Mononuclear cell (primary cell): ENCODE measurements around the gene RGMA. TPM values are rescaled to one million over a fixed set of nuclear protein-coding genes. Genes with fewer than 3 reads are reported as not detected.

Experiments
- H3K27me3 ChIP-seq: 2 replicates; pipeline ENCODE4 v1.6.0; 2011; ENCODE audit warnings: low read length, control low read depth; ENCODE audit not compliant: insufficient read depth
- H3K4me1 ChIP-seq: 2 replicates; pipeline ENCODE4 v1.5.1; 2011; ENCODE audit warnings: mild to moderate bottlenecking, low read length, control low read depth; ENCODE audit not compliant: insufficient read depth
- H3K4me3 ChIP-seq: 2 replicates; pipeline ENCODE4 v1.5.1; 2011; ENCODE audit warnings: mild to moderate bottlenecking, low read length, moderate library complexity
- H3K9me3 ChIP-seq: 2 replicates; pipeline ENCODE4 v1.5.1; 2011; ENCODE audit warnings: low read depth, mild to moderate bottlenecking, control low read depth, low read length
- total RNA-seq: library from RNA; depleted of rRNA; stranded (reverse); fragments of >200 nt; gene quantifications from one replicate; pipeline ENCODE4 v1.2.3, GENCODE V29; 2012

Gene RGMA
- total RNA-seq, 1 donor = 0.10 TPM

DNA sequence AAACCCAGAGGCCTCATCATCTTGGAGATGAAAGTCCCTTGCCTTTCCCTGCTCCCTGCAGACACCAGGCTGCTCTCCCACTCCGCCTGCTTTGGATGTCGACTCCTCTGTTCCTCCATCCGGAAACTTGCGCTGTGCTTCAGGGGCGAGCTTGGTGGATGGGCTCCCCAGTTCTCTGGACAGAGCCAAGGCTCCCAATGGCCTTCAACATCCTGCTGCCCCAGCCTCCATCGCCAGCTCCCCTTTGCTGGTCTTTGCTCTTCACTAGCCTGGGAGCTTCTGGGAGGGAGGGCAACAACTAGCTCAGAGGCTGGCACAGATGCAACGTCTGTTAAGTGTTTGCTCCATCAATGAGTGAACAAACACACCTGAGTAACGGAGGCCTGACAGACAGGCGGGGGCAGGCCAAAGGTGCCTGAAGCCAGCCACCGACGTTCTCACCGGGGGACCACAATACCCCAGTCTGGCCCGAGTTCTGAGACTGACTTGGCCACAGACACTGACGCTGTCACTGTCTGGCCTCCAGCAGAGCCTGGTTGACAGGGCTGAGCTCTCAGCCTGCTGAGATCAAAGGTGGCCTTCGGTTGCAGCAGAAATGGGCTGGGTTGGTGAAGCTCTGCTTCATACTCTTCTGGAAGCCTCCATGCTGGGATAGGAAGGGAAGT, 39.0 kb downstream of the RGMA start:
- Histone ChIP-seq H3K4me3 (no peak overlapping the region), H3K4me1 (peaks cover 20% of the 10 kb centered on the region), H3K27me3 (no peaks in the 10 kb centered on the region), H3K9me3 (no peaks in the 10 kb centered on the region)

DNA sequence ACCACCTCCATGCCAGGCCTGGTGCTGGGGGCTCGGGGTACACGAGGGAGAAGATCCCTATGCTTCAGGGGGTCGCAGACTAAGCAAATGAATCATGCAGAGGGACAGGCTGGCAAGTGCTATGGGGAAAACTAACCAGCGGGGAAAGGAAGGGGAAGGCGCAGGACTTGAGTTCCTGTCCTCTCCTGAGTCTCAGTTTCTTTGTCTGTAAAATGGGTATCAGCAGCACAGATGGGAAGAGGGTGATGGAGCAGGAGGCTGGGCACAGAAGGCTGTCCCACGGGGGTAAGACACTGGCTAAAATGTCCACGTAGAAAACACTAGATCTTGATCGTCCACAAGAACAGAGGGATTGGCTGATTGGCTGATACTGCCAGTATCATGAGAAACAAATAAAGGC, 39.8 kb downstream of the RGMA start:
- Histone ChIP-seq H3K9me3 (no peaks in the 10 kb centered on the region), H3K4me1 (peaks cover 20% of the 10 kb centered on the region)

DNA sequence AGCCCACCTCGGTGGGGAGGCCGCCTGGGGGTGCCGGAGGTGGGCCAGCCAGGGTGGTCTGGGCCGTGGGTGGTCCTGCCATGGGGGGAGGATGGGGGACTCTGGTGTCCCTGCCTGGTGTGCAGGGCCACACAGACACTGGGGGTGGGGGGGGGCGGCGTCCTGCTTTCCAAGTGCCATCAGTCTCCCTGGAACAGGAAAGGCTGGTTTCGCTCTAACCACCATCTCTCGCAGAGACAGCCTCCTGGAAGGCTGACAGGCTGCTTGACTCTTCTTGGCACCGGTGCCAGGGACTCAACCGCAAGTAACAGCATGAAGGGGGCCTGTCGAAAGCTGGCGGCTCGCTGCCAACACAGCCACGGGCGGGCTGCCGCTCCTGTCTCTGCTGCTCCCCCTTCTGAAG, 40.3 kb downstream of the RGMA start:
- Histone ChIP-seq H3K4me3 (no peak overlapping the region), H3K9me3 (no peaks in the 10 kb centered on the region), H3K27me3 (no peaks in the 10 kb centered on the region), H3K4me1 (peaks cover 20% of the 10 kb centered on the region)

More for the DNA sequence above, 39.8 kb downstream of the RGMA start:
- Histone ChIP-seq H3K4me3 (no peak overlapping the region), H3K27me3 (no peaks in the 10 kb centered on the region)

DNA sequence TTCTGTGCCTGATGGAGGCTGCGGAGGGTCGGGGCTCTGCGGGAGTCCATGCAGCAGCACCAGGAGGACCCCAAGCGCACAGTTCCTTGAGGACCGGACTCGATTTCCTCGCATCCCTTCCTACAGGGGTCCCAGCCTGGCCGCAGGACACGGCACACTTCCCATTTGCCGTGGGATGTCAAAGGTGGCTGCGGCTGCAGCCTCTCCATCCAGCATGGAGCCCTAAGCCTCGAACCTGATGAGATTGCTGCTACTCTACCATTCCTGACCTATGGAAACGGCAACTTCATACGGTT, 40.6 kb downstream of the RGMA start:
- H3K4me3 ChIP-seq = no peak overlapping the region
- H3K9me3 ChIP-seq = no peaks in the 10 kb centered on the region
- no peaks in the 10 kb centered on the region for H3K27me3 ChIP-seq
- H3K4me1 ChIP-seq = peaks cover 20% of the 10 kb centered on the region

DNA sequence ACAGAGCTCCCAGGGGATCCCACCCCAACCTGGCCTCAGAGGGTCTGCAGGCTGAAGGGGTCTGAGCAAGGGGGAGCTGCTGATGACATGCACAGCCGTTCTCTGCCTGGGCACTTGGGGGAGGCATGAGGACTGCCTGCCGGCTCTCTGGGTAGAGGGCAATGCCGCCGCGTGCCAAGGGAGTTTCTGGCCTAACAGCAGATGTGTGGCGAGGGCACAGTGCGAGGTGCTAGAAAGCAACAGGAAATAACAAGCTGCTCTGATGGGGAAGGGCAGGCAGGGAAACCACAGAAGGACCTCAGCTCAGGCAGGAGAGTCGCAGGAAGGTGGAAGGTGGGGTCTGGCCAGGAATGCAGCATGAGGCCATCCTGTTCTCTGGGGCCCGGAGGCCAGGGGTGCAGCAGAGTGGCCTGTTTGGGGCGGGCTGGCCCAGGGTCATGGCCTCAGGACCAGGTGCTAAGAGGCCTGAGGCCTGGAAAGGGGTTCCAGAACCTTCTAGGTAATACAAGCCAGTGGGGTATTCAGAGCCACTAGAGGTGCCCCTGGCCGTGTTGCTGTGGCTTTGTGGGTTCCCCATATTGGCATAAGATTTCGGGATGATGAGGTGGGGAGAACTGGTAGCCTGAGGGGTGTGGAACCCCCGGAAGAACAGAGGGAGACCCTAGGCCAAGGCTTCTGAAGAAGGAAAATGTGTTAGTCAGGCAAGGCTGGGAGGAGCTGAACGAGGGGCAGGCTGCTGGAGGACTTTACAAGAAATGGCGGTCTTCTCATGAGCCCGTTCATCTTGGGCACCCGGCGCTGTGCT, 41.2 kb downstream of the RGMA start:
- no peaks in the 10 kb centered on the region for H3K9me3 ChIP-seq
- no peak overlapping the region for H3K4me3 ChIP-seq
- peaks cover 20% of the 10 kb centered on the region for H3K4me1 ChIP-seq

DNA sequence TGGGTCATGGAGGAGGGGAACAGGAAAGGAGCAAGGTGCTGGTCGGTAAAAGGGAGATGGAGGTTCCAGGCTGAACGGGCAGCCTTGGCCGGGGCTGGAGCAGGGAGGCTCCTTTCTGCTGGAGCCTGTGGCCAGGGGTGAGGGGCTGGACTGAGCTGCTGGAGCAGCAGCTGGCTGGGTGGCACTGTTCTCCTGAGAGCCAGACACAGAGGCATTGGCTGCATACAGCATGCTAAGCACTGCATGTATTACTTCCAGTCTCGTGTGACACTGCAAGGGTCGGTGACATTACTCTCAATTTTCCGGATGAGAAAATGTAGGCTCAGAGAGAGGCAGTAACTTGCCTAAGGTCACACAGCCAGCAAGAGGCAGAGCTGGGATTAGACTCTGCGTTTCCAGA, 42.3 kb downstream of the RGMA start:
- Histone ChIP-seq H3K4me3 (no peak overlapping the region), H3K4me1 (peaks cover 20% of the 10 kb centered on the region), H3K27me3 (no peaks in the 10 kb centered on the region), H3K9me3 (no peaks in the 10 kb centered on the region)

More for the DNA sequence above, 41.2 kb downstream of the RGMA start:
- H3K27me3 ChIP-seq = no peaks in the 10 kb centered on the region

DNA sequence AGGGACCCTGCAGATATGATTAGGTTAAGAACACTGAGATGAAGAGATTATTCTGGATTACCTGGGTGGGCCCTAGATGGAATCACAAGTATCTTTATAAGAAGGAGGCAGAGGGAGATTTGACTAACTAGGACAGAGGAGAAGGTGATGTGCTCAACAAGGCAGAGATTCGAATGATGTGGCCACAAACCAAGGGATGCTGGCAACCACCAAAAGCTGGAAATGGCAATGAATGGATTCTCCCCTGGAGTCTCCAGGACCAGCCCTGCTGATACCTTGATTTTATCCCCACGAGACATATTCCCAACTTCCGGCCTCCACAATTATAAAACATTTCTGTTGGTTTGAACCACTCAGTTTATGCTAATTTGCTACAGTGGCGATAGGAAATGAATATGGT, 42.9 kb downstream of the RGMA start:
- Histone ChIP-seq H3K4me1 (peaks cover 20% of the 10 kb centered on the region), H3K4me3 (no peak overlapping the region), H3K27me3 (no peaks in the 10 kb centered on the region), H3K9me3 (no peaks in the 10 kb centered on the region)

DNA sequence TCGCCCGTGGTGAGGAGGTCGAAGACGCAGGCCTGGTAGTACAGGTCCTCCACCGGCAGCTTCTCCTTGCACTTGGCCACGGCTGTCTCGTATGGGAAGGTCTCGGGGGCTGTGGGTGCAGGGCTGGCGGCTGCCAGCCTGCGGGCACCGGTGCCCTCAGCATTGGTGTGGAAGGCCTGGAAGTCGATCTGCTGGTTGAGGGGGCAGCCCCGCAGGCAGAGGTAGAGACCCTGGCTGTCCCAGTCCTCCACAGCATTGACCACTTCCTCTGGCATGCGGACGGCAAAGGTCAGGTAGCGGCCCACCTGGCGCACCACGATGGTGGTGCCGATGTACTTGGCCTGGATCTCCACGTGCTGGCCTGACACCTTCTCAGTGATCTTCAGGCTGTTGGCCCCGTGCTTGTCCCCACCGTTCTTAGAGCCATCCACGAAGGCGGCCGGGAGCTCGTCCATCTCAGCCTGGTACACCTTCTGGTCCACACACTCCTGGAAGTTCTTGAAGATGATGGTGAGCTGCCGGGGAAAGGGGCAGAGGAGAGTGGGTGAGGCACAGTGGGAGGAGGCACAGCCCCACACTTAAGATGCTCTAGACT, 43.7 kb downstream of the RGMA start:
- H3K4me1 ChIP-seq = peaks cover 26% of the 10 kb centered on the region
- H3K9me3 ChIP-seq = no peaks in the 10 kb centered on the region
- H3K4me3 ChIP-seq = no peak overlapping the region

DNA sequence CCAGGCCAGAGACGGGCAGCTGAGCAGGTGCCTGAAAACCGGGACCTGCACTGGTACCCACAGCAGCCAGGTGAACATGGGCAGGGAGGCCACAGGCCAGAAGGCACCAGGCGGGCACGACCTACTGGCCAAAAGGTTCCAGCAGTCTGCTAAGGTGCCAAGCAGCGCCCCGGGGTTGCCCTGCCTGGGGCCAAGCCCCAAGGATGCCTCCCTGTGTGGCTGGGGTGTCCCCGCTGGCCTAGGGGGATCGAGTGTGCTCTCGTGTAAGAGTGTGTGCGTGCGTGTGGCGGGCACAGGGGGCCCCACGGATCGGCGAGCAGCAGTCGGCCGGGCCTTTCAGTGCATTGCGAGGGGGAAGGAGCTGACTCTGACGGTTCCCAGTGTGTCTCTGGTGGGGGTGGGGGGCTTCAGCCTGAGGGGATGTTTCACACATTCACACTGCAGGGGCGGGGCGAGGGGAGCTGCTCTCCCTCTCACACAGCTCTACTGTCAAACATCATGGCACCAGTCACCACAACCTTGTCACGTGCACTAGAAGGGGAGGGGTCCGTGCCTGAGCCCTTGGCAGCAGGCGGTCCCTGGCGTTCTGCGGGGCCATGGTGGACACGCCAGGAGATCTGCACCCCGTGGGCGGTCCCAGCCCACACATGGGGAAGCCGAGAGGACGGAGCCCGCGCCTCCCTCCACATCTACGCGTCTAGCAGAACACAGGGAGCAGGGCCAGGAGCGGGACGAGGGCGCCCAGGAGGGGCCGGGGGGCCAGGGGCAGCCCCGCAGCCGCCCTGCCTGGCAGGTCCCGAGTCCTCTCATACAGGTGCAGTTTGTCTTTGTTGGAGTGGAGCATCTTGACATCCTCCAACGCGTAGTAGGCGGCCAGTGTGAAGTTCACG, 44.5 kb downstream of the RGMA start:
- Histone ChIP-seq H3K4me1 (peaks cover 32% of the 10 kb centered on the region), H3K27me3 (no peaks in the 10 kb centered on the region), H3K9me3 (no peaks in the 10 kb centered on the region), H3K4me3 (no peak overlapping the region)

More for the DNA sequence above, 43.7 kb downstream of the RGMA start:
- no peaks in the 10 kb centered on the region for H3K27me3 ChIP-seq

DNA sequence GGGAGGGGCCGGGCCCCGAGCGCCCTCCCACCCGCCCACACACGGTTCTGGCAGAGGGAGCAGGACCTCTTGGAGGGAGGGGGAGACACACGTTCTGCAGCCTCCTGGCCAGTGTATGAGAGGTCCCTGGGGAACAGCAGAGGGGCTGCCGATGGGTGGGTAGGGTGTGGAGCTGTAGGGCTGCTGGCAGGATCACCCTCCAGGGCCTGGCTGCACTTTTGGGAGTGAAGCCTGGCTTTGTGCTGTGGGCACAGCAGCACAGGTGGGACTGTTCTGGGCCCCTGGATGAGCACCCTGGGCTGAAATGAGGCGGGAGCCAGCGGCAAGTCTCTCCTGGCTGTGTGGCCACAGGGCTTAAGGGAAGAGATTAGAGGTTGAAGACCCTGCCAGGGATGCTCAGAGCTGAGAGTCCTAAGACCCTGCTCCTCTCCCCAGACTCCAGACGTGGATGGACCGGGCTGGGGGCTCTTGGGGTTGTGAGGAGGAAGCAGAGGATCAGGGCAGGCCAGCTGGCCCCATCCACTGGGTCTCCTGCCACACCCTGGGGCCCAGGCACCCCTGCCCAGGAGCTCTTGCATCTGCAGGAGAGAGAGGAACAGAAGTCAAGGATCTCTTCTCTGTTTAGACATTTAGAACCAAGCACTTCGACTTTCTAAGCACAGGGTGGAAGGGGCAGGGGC, 45.2 kb downstream of the RGMA start:
- Histone ChIP-seq H3K27me3 (no peaks in the 10 kb centered on the region), H3K4me1 (peaks cover 32% of the 10 kb centered on the region), H3K4me3 (no peak overlapping the region), H3K9me3 (no peaks in the 10 kb centered on the region)

DNA sequence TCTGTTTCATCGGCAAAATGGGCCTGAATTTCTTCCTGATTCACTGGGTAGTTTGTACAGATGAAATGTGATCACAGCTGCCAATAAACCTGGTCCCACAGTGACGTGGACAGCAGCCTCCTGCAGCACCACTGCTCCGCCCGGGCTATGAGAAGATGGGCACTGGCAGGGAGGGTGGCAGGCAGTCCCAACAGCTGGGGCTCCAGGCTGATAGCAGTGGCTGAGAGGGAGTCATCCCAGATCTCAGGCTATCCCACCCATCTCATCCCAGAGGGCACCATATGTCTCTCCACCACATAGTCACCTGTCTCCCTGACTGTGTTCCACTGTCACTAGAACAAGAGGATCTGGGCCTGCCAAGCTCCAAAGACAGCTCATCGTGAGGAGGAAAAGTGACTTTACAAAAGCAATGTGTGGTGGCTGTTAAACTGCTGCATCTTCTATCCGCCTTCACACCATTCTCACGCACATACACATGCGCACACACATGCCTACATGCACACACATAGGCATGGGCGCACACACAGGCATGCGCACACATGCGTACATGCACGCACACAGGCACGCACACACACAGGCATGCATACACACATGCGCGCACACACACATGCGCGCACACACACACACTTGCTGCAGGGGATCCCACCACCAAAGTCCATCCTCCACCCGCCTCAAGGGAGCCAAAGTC, 46.2 kb downstream of the RGMA start:
- Histone ChIP-seq H3K9me3 (no peaks in the 10 kb centered on the region), H3K4me1 (peaks cover 29% of the 10 kb centered on the region), H3K4me3 (no peak overlapping the region), H3K27me3 (no peaks in the 10 kb centered on the region)

DNA sequence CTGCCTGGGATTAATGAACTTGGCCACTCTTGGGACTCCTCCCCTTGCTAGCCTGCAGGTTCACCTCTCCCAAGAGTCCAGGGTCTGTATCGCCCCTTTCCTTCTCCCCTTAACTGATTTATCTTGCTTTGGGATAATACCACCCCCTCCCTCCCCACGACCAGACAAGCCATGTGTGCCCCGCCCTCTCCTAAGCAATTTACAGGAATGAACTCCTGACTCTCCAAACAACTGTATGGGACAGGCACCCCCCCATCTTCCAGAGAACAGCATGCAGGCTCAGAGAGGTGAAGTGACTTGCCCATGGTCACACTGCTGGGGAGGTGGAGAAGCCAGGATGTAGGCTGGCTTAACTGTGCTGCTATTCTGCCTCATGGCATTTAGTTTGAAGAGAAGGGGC, 46.8 kb downstream of the RGMA start:
- H3K9me3 ChIP-seq = no peaks in the 10 kb centered on the region
- peaks cover 27% of the 10 kb centered on the region for H3K4me1 ChIP-seq
- no peak overlapping the region for H3K4me3 ChIP-seq
- H3K27me3 ChIP-seq = no peaks in the 10 kb centered on the region

DNA sequence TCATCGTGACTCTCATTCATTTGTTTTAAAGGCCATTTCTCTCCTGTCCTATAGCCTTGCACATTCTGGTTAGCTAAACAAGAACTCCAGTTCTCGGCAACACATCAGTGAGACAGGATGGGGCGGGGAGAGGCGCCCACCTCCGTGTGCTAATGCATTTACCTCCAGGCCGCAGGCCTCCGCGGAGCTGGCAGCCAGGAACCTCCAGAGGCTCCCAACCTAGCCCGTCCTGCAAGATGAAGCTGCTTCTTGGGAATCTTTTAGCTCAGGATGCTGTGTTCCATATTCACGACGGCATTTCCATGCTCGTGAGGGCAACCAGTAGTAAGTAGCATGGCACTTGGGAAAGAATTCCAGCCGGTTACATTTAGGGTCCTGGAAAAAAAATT, 47.9 kb downstream of the RGMA start:
- Histone ChIP-seq H3K4me3 (no peak overlapping the region), H3K4me1 (peaks cover 32% of the 10 kb centered on the region), H3K9me3 (no peaks in the 10 kb centered on the region), H3K27me3 (no peaks in the 10 kb centered on the region)
